GM19238 (cell line): Measurements from ENCODE around the gene SPDYE17.
"Not testable (repeated sequence)": the region's sequence is repeated elsewhere in the genome, so short reads cannot be mapped to it uniquely, and the experiment has no call there.

Source experiments
- DNase-seq: peaks from one replicate; pipeline ENCODE4 v3.0.0; 2011; ENCODE audit warnings: low spot score; ENCODE audit not compliant: insufficient read length

The SPDYE17 gene

DNA sequence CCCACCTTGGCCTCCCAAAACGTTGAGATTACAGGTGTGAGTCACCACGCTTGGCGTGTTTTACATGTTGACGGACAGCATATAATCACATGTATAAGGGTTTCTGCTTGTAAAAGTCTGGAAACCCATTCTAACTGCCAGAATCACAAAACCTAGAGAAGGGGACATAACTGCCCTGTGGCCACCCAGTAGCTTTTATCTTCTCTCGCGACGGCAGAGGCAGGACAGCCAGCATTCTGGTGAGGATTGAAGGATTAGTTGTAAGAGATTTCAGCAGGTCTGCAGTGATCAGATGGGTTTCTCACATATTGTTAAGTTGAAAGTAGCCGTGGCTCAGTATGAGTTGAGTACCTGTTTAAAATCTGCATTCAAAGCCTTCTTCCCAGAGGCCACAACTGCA, 59.8 kb downstream of the SPDYE17 start:
- not testable (repeated sequence) for DNase-seq
